ENCODE results near the gene TANGO6. TPM values are rescaled to one million over a fixed set of nuclear protein-coding genes. Genes with fewer than 3 reads are reported as not detected.

TANGO6 gene
- total and polyA plus RNA-seq, 2 of the 8 experiments (the other 6 are each of a cell fraction or from before 2014, with no cell fraction given) = 5.0 to 19.5 TPM

DNA sequence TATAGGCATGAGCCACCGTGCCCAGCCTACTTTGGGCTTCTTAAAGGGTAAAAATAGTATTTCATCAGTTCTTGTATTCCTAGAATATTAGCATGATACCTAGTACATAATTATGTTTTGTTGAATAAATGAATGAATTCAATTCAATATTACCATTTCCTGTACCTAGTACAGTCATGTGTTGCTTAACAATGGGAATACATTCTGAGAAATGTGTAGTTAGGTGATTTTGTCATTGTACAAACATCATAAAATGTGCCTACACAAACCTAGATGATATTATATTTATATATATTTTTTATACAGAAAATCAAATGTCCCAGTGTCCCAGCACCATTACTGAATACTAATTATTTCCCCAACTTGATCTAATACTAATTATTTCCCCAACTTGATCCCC lies 176.5 kb downstream of the TANGO6 start (continued):
- TF ChIP-seq, protein P1, sequence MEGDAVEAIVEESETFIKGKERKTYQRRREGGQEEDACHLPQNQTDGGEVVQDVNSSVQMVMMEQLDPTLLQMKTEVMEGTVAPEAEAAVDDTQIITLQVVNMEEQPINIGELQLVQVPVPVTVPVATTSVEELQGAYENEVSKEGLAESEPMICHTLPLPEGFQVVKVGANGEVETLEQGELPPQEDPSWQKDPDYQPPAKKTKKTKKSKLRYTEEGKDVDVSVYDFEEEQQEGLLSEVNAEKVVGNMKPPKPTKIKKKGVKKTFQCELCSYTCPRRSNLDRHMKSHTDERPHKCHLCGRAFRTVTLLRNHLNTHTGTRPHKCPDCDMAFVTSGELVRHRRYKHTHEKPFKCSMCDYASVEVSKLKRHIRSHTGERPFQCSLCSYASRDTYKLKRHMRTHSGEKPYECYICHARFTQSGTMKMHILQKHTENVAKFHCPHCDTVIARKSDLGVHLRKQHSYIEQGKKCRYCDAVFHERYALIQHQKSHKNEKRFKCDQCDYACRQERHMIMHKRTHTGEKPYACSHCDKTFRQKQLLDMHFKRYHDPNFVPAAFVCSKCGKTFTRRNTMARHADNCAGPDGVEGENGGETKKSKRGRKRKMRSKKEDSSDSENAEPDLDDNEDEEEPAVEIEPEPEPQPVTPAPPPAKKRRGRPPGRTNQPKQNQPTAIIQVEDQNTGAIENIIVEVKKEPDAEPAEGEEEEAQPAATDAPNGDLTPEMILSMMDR (IDR thresholded peaks at IDR 0.05; ENCODE audit: control extremely low read depth in 1 of 3, insufficient read depth in 1 of 3, low read depth in 1 of 3, low read length in 3 of 3) = no peak
- no peak for TF ChIP-seq GABPA (IDR thresholded peaks at IDR 0.05; ENCODE audit: borderline replicate concordance, insufficient read depth, low read length)
- TF ChIP-seq, protein P2, sequence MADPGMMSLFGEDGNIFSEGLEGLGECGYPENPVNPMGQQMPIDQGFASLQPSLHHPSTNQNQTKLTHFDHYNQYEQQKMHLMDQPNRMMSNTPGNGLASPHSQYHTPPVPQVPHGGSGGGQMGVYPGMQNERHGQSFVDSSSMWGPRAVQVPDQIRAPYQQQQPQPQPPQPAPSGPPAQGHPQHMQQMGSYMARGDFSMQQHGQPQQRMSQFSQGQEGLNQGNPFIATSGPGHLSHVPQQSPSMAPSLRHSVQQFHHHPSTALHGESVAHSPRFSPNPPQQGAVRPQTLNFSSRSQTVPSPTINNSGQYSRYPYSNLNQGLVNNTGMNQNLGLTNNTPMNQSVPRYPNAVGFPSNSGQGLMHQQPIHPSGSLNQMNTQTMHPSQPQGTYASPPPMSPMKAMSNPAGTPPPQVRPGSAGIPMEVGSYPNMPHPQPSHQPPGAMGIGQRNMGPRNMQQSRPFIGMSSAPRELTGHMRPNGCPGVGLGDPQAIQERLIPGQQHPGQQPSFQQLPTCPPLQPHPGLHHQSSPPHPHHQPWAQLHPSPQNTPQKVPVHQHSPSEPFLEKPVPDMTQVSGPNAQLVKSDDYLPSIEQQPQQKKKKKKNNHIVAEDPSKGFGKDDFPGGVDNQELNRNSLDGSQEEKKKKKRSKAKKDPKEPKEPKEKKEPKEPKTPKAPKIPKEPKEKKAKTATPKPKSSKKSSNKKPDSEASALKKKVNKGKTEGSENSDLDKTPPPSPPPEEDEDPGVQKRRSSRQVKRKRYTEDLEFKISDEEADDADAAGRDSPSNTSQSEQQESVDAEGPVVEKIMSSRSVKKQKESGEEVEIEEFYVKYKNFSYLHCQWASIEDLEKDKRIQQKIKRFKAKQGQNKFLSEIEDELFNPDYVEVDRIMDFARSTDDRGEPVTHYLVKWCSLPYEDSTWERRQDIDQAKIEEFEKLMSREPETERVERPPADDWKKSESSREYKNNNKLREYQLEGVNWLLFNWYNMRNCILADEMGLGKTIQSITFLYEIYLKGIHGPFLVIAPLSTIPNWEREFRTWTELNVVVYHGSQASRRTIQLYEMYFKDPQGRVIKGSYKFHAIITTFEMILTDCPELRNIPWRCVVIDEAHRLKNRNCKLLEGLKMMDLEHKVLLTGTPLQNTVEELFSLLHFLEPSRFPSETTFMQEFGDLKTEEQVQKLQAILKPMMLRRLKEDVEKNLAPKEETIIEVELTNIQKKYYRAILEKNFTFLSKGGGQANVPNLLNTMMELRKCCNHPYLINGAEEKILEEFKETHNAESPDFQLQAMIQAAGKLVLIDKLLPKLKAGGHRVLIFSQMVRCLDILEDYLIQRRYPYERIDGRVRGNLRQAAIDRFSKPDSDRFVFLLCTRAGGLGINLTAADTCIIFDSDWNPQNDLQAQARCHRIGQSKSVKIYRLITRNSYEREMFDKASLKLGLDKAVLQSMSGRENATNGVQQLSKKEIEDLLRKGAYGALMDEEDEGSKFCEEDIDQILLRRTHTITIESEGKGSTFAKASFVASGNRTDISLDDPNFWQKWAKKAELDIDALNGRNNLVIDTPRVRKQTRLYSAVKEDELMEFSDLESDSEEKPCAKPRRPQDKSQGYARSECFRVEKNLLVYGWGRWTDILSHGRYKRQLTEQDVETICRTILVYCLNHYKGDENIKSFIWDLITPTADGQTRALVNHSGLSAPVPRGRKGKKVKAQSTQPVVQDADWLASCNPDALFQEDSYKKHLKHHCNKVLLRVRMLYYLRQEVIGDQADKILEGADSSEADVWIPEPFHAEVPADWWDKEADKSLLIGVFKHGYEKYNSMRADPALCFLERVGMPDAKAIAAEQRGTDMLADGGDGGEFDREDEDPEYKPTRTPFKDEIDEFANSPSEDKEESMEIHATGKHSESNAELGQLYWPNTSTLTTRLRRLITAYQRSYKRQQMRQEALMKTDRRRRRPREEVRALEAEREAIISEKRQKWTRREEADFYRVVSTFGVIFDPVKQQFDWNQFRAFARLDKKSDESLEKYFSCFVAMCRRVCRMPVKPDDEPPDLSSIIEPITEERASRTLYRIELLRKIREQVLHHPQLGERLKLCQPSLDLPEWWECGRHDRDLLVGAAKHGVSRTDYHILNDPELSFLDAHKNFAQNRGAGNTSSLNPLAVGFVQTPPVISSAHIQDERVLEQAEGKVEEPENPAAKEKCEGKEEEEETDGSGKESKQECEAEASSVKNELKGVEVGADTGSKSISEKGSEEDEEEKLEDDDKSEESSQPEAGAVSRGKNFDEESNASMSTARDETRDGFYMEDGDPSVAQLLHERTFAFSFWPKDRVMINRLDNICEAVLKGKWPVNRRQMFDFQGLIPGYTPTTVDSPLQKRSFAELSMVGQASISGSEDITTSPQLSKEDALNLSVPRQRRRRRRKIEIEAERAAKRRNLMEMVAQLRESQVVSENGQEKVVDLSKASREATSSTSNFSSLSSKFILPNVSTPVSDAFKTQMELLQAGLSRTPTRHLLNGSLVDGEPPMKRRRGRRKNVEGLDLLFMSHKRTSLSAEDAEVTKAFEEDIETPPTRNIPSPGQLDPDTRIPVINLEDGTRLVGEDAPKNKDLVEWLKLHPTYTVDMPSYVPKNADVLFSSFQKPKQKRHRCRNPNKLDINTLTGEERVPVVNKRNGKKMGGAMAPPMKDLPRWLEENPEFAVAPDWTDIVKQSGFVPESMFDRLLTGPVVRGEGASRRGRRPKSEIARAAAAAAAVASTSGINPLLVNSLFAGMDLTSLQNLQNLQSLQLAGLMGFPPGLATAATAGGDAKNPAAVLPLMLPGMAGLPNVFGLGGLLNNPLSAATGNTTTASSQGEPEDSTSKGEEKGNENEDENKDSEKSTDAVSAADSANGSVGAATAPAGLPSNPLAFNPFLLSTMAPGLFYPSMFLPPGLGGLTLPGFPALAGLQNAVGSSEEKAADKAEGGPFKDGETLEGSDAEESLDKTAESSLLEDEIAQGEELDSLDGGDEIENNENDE (IDR thresholded peaks at IDR 0.05; ENCODE audit: insufficient replicate concordance, low read length) = no peak
